ENCODE results near the gene ZNF714.
A peak's percentile ranks its signal among the peaks of the same experiment; 100 is the strongest.

The ZNF714 gene

DNA sequence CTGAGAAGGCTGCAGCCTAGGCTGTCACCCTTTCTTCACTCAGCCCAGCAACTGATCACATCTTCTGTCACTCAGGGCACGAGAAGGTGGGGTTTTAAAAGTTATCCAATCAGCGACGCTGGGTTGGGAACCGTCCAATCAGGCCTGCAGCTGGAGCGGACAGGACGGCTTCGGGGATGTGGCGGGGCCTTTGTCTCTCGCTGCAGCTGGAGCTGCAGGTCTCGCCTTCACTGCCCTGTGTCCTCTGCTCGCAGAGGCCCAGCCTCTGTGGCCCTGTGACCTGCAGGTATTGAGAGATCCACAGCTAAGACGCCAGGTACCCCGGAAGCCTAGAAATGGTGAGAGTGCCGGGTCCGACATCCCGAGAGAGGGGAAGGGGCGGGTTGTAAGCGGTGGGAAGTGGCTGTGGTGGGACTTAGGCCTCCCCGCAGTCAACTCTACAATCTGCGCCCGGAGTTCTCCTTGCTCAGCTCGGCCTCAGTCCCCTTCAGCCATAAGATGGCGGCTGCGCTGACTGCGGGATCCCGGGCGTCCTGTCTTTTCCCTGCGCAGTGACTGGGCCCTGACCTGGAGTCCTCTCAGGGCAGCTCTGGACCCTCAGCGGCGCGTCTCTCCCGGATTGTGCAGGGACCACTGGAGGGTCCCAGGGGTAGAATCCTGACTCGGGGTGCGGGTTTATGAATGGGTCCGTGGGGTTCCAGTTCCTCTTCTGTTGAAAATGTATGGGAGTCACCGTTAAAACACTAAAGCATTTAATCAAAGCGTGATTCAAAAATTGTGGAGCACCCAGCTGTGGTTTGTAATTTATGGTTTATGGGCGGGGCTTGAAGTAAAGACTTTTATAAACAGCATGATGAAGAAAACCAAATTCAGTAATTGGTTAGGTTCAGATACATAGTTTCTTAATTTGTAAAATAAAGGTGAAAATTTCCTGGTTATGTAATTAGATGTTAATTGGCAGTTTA, at the start of gene ZNF714:
Gene ZNF714 (plus strand): TSS at position 193 of the 965 bp plus-strand sequence. CDS start 16,066 bp downstream, outside the sequence.
- peak; percentile 71; the same call in 1 of the 2 replicates for TF ChIP-seq POLR2AphosphoS5 (IDR thresholded peaks at IDR 0.05; ENCODE audit: borderline replicate concordance, low read depth, low read length)
- TF ChIP-seq FOXP2 (optimal IDR thresholded peaks at IDR 0.05; ENCODE audit: control extremely low read depth, extremely low read length, insufficient read depth) = no peak
- TF ChIP-seq EZH2 (IDR thresholded peaks at IDR 0.05) = no peak
- Histone ChIP-seq H3K36me3 (ENCODE audit: insufficient read depth, low read length) (peaks cover 11% of the 10 kb centered on the region; the same call in 1 of the 2 replicates), H3K9ac (ENCODE audit: insufficient read length) (peak within 1 kb of the TSS; percentile 70), H3K9me3 (ENCODE audit: low read depth, low read length) (no peaks in the 10 kb centered on the region), H3K27ac (no peak within 1 kb of the TSS; the same call in 1 of the 2 replicates), H3K4me3 (peak within 1 kb of the TSS; percentile 82)
- peak; percentile 42 for DNase-seq (ENCODE audit: low read depth, low spot score)

DNA sequence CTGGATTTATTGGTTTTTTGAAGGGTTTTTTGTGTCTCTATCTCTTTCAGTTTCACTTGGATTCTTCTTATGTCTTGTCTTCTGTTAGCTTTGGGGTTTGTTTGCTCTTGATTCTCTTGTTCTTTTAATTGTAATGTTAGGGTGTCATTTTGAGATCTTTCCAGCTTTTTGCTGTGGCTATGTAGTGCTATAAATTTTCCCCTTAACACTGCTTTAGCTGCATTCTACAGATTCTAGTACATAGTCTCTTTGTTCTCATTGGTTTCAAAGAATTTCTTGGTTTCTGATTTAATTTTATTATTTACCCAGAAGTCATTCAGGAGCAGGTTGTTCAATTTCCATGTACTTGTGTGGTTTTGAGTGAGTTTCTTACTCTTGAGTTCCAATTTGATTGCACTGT, 37.0 kb upstream of the ZNF714 start:
- Histone ChIP-seq H3K36me3 (ENCODE audit: insufficient read depth, low read length) (peaks cover 36% of the 10 kb centered on the region), H3K9ac (ENCODE audit: insufficient read length) (no peak overlapping the region), H3K9me3 (ENCODE audit: low read depth, low read length) (no peaks in the 10 kb centered on the region), H3K4me3 (no peak overlapping the region), H3K27ac (no peak overlapping the region)
- no peak for TF ChIP-seq FOXP2 (optimal IDR thresholded peaks at IDR 0.05; ENCODE audit: control extremely low read depth, extremely low read length, insufficient read depth)
- TF ChIP-seq POLR2AphosphoS5 (IDR thresholded peaks at IDR 0.05; ENCODE audit: borderline replicate concordance, low read depth, low read length) = no peak
- no peak for TF ChIP-seq EZH2 (IDR thresholded peaks at IDR 0.05)
- DNase-seq (ENCODE audit: low read depth, low spot score) = no peak

DNA sequence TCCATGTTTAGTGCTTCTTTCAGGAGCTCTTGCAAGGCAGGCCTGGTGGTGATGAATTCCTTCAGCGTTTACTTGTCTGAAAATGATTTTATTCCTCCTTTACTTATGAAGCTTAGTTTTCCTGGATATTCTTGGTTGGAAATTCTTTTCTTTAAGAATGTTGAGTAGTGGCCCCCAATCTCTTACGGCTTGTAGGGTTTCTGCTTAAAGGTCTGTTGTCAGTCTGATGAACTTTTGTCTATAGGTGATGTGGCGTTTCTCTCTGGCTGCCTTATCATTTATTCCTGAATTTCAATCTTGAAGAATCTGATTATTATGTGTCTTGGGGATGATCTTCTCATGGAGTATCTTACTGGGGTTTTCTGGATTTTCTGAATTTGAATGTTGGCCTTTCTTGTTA, 35.5 kb upstream of the ZNF714 start:
- no peak overlapping the region for H3K4me3 ChIP-seq
- no peak for TF ChIP-seq FOXP2 (optimal IDR thresholded peaks at IDR 0.05; ENCODE audit: control extremely low read depth, extremely low read length, insufficient read depth)
- no peak overlapping the region for H3K27ac ChIP-seq
- H3K9me3 ChIP-seq (ENCODE audit: low read depth, low read length) = no peaks in the 10 kb centered on the region
- no peak for DNase-seq (ENCODE audit: low read depth, low spot score)
- no peak overlapping the region for H3K9ac ChIP-seq (ENCODE audit: insufficient read length)
- H3K36me3 ChIP-seq (ENCODE audit: insufficient read depth, low read length) = peaks cover 36% of the 10 kb centered on the region

DNA sequence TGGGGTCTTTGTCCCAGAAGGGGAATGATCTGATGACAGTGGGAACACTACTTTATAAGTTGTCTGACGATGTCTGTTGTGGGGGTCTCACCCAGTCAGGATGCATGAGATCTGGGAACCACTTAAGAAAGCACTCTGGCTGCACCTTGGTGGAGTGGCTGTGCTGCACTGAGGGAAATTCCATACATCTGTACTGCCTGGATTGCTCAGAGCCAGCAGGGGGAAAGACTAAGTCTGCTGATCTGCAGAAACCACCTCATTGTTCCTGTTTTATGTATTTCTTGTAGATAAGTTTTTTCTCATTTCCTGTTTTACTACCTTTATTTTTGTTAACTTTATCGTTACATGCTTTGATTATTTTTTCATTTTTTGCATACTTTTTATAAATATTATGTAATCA, 34.3 kb upstream of the ZNF714 start:
- Histone ChIP-seq H3K27ac (no peak overlapping the region), H3K9ac (ENCODE audit: insufficient read length) (no peak overlapping the region), H3K9me3 (ENCODE audit: low read depth, low read length) (no peaks in the 10 kb centered on the region), H3K36me3 (ENCODE audit: insufficient read depth, low read length) (peaks cover 33% of the 10 kb centered on the region), H3K4me3 (no peak overlapping the region)
- DNase-seq (ENCODE audit: low read depth, low spot score) = no peak
- TF ChIP-seq FOXP2 (optimal IDR thresholded peaks at IDR 0.05; ENCODE audit: control extremely low read depth, extremely low read length, insufficient read depth) (no peak), POLR2AphosphoS5 (IDR thresholded peaks at IDR 0.05; ENCODE audit: borderline replicate concordance, low read depth, low read length) (no peak), EZH2 (IDR thresholded peaks at IDR 0.05) (no peak)

DNA sequence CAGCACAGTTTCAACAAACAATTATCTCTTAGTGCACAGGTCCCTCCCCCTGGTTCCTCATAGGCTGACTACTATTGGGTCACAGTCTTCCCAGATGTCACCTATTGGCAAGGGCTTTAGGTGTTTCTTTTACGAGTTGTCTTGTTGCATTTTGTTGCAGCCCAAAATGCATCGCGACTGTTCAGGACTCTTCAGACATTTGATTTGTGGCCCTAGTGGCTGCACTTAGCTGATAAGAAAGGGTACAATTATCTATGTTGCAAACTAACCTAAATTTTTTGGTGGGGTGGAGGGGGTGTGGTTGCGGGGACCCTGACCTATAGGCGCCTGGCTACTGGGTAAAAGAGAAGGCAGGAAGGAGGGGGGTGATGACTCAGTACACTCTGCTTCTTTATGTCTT, 29.1 kb upstream of the ZNF714 start:
- Histone ChIP-seq H3K4me3 (no peak overlapping the region), H3K9me3 (ENCODE audit: low read depth, low read length) (peaks cover 14% of the 10 kb centered on the region; the same call in 1 of the 2 replicates), H3K36me3 (ENCODE audit: insufficient read depth, low read length) (peaks cover 49% of the 10 kb centered on the region), H3K27ac (no peak overlapping the region), H3K9ac (ENCODE audit: insufficient read length) (no peak overlapping the region)
- no peak for DNase-seq (ENCODE audit: low read depth, low spot score)
- TF ChIP-seq EZH2 (IDR thresholded peaks at IDR 0.05) (no peak), POLR2AphosphoS5 (IDR thresholded peaks at IDR 0.05; ENCODE audit: borderline replicate concordance, low read depth, low read length) (no peak), FOXP2 (optimal IDR thresholded peaks at IDR 0.05; ENCODE audit: control extremely low read depth, extremely low read length, insufficient read depth) (no peak)

DNA sequence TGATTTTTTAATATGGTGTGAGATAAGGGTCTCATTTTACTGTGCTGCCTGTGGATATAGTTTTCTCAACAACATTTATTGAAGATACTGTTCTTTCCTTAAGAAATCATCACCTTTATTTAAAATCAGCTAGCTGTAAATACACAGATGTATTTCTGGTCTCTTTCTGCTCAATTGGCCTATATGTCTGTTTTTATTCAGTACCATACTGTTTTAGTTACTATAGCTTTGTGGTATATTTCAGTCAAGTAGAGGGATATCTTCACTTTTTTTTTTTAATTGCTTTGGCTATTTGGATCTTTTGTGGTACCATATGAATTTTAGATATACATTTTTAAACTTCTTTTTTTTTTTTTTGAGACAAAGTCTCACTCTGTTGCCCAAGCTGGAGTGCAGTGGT, 16.7 kb upstream of the ZNF714 start:
- no peaks in the 10 kb centered on the region; the same call in 1 of the 2 replicates for H3K36me3 ChIP-seq (ENCODE audit: insufficient read depth, low read length)

DNA sequence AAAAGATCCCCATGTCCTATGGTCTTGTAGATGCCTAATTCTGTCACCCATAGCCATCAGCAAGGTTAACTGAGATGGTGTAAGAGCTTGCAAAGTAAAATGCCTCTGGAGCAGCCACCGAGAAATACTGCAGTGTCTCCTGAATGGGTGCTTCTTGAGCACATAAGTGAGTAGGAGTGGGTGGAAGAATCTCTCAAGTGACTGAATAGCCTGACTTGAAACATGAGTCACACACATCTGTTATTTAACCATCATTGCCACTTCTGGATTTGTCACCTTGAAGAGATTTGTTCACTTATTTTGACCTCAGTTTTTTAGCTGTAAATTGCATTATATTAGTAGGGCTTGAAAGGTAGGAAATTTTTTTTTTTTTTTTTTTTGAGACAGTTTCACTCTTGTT, 2.3 kb downstream of the ZNF714 start:
- H3K36me3 ChIP-seq (ENCODE audit: insufficient read depth, low read length) = peaks cover 15% of the 10 kb centered on the region
- no peak overlapping the region for H3K27ac ChIP-seq
- H3K9me3 ChIP-seq (ENCODE audit: low read depth, low read length) = no peaks in the 10 kb centered on the region
- H3K4me3 ChIP-seq = no peak overlapping the region
- no peak overlapping the region for H3K9ac ChIP-seq (ENCODE audit: insufficient read length)
- no peak for DNase-seq (ENCODE audit: low read depth, low spot score)
- TF ChIP-seq FOXP2 (optimal IDR thresholded peaks at IDR 0.05; ENCODE audit: control extremely low read depth, extremely low read length, insufficient read depth) (no peak), EZH2 (IDR thresholded peaks at IDR 0.05) (no peak)

More for the DNA sequence above, 16.7 kb upstream of the ZNF714 start:
- H3K27ac ChIP-seq = no peak overlapping the region
- TF ChIP-seq FOXP2 (optimal IDR thresholded peaks at IDR 0.05; ENCODE audit: control extremely low read depth, extremely low read length, insufficient read depth) (no peak), EZH2 (IDR thresholded peaks at IDR 0.05) (no peak), POLR2AphosphoS5 (IDR thresholded peaks at IDR 0.05; ENCODE audit: borderline replicate concordance, low read depth, low read length) (no peak)
- H3K9ac ChIP-seq (ENCODE audit: insufficient read length) = no peak overlapping the region
- DNase-seq (ENCODE audit: low read depth, low spot score) = no peak
- no peak overlapping the region for H3K4me3 ChIP-seq
- 0 out of 2 replicates have a peak, but pooled peaks cover 2% of the 10 kb centered on the region for H3K9me3 ChIP-seq (ENCODE audit: low read depth, low read length)

DNA sequence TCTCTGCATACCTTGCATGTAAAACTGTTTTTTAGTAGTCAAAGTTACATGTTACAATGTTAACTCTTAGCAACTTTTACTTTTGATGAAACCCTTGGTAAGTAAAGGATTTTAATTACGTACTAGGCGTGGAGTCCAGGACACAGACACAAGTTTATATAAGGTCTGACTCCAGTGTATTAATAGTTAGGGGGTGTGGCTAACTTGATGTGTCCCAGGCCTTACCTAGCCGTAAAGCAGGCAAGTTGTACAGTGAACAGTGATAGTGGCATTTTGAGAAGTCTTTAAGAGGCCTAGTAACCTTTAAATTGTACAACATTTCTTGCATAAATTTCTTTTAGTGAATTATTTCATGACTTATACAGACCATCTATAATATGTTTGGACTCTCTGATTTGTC, 5.9 kb downstream of the ZNF714 start:
- no peak overlapping the region for H3K9ac ChIP-seq (ENCODE audit: insufficient read length)
- no peak for TF ChIP-seq EZH2 (IDR thresholded peaks at IDR 0.05)
- TF ChIP-seq POLR2AphosphoS5 (IDR thresholded peaks at IDR 0.05; ENCODE audit: borderline replicate concordance, low read depth, low read length) = no peak
- TF ChIP-seq FOXP2 (optimal IDR thresholded peaks at IDR 0.05; ENCODE audit: control extremely low read depth, extremely low read length, insufficient read depth) = no peak
- no peak for DNase-seq (ENCODE audit: low read depth, low spot score)
- H3K27ac ChIP-seq = no peak overlapping the region
- H3K4me3 ChIP-seq = no peak overlapping the region
- peaks cover 15% of the 10 kb centered on the region for H3K36me3 ChIP-seq (ENCODE audit: insufficient read depth, low read length)
- H3K9me3 ChIP-seq (ENCODE audit: low read depth, low read length) = no peaks in the 10 kb centered on the region

Measured in SK-N-MC (cell line).